Ectodermal cell (in vitro differentiated cells): ENCODE data around the gene SCAMP4.

Source experiments
- H3K27ac ChIP-seq: 2 replicates; pipeline ENCODE4 v1.7.0; 2013; ENCODE audit warnings: mild to moderate bottlenecking, low read depth, low read length; ENCODE audit not compliant: insufficient read depth, poor library complexity, severe bottlenecking
- H3K27me3 ChIP-seq: 2 replicates; pipeline ENCODE4 v1.7.0; 2013; ENCODE audit warnings: mild to moderate bottlenecking, low read length; ENCODE audit not compliant: insufficient read depth, control insufficient read depth, poor library complexity, severe bottlenecking
- H3K36me3 ChIP-seq: one replicate; pipeline ENCODE4 v1.7.0; 2013; ENCODE audit warnings: low read length; ENCODE audit not compliant: control insufficient read depth, insufficient read depth
- H3K4me1 ChIP-seq: one replicate; pipeline ENCODE4 v1.7.0; 2013; ENCODE audit warnings: low read length; ENCODE audit not compliant: control insufficient read depth, insufficient read depth
- H3K4me3 ChIP-seq: 2 replicates; pipeline ENCODE4 v1.7.0; 2013; ENCODE audit warnings: low read depth, low read length, control low read depth; ENCODE audit not compliant: insufficient read depth
- H3K9me3 ChIP-seq: 2 replicates; pipeline ENCODE4 v1.7.0; 2013; ENCODE audit warnings: mild to moderate bottlenecking, low read length, moderate library complexity; ENCODE audit not compliant: control insufficient read depth
- WGBS, 2 experiments: methylation state at CpG; one replicate each; pipeline ENCODE4 v1.1.7; 2013; ENCODE audit warnings: missing lambda C conversion rate in 2 of 2; 5-methylcytosine and 5-hydroxymethylcytosine counted together

Gene SCAMP4

GRCh38 chr19:1945899-1946298 is 40.7 kb downstream of the SCAMP4 start:
- H3K4me3 ChIP-seq = no peak overlapping the region

GRCh38 chr19:1947651-1948209 is 42.5 kb downstream of the SCAMP4 start:
- H3K27me3 ChIP-seq = no peaks in the 10 kb centered on the region
- WGBS, 2 experiments = 84 to 85% methylated on average over 34 of the region's 34 CpGs
- H3K4me1 ChIP-seq = peaks cover 11% of the 10 kb centered on the region
- H3K27ac ChIP-seq = no peak overlapping the region
- peaks cover 7% of the 10 kb centered on the region for H3K36me3 ChIP-seq
- H3K4me3 ChIP-seq = no peak overlapping the region
- H3K9me3 ChIP-seq = no peaks in the 10 kb centered on the region

More at GRCh38 chr19:1945899-1946298, 40.7 kb downstream of the SCAMP4 start:
- H3K9me3 ChIP-seq = no peaks in the 10 kb centered on the region
- H3K36me3 ChIP-seq = peaks cover 4% of the 10 kb centered on the region
- no peak overlapping the region for H3K27ac ChIP-seq
- H3K27me3 ChIP-seq = no peaks in the 10 kb centered on the region
- peaks cover 11% of the 10 kb centered on the region for H3K4me1 ChIP-seq
- WGBS, 2 experiments = 71 to 73% methylated on average over 15 to 17 of the region's 18 CpGs

- no peaks in the 10 kb centered on the region for H3K9me3 ChIP-seq
- no peak overlapping the region for H3K27ac ChIP-seq
- 96% methylated on average over 42 to 44 of the region's 44 CpGs for WGBS, 2 experiments
- H3K27me3 ChIP-seq = no peaks in the 10 kb centered on the region
- no peak overlapping the region for H3K4me3 ChIP-seq
- no peaks in the 10 kb centered on the region for H3K4me1 ChIP-seq
- H3K36me3 ChIP-seq = peaks cover 7% of the 10 kb centered on the region
These were observed 44.3 kb downstream of the SCAMP4 start for GRCh38 chr19:1949304-1950101.

GRCh38 chr19:1950640-1951039 is 45.4 kb downstream of the SCAMP4 start:
- H3K9me3 ChIP-seq = no peaks in the 10 kb centered on the region
- WGBS, 2 experiments = 96 to 97% methylated on average over 16 of the region's 16 CpGs
- H3K27me3 ChIP-seq = no peaks in the 10 kb centered on the region
- H3K27ac ChIP-seq = no peak overlapping the region
- peaks cover 7% of the 10 kb centered on the region for H3K36me3 ChIP-seq
- no peak overlapping the region for H3K4me3 ChIP-seq
- H3K4me1 ChIP-seq = peaks cover 10% of the 10 kb centered on the region

- WGBS, 2 experiments = 94 to 95% methylated on average over 21 of the region's 21 CpGs
These were observed 47.4 kb downstream of the SCAMP4 start for GRCh38 chr19:1952635-1953034.

GRCh38 chr19:1953037-1953436 is 47.8 kb downstream of the SCAMP4 start:
- Histone ChIP-seq H3K9me3 (no peaks in the 10 kb centered on the region), H3K4me3 (no peak overlapping the region), H3K4me1 (peaks cover 23% of the 10 kb centered on the region), H3K36me3 (peaks cover 7% of the 10 kb centered on the region), H3K27ac (no peak overlapping the region), H3K27me3 (no peaks in the 10 kb centered on the region)
- WGBS, 2 experiments = 96% methylated on average over 19 of the region's 19 CpGs

More at GRCh38 chr19:1952635-1953034, 47.4 kb downstream of the SCAMP4 start:
- peaks cover 7% of the 10 kb centered on the region for H3K36me3 ChIP-seq
- peaks cover 23% of the 10 kb centered on the region for H3K4me1 ChIP-seq
- no peaks in the 10 kb centered on the region for H3K27me3 ChIP-seq
- H3K27ac ChIP-seq = no peak overlapping the region
- no peak overlapping the region for H3K4me3 ChIP-seq
- H3K9me3 ChIP-seq = no peaks in the 10 kb centered on the region

- Histone ChIP-seq H3K27ac (no peak overlapping the region), H3K9me3 (no peaks in the 10 kb centered on the region), H3K27me3 (no peaks in the 10 kb centered on the region), H3K36me3 (peaks cover 7% of the 10 kb centered on the region), H3K4me3 (no peak overlapping the region), H3K4me1 (peaks cover 23% of the 10 kb centered on the region)
- 93 to 94% methylated on average over 32 of the region's 32 CpGs for WGBS, 2 experiments
These were observed 48.4 kb downstream of the SCAMP4 start for GRCh38 chr19:1953441-1954094.

- H3K27me3 ChIP-seq = no peaks in the 10 kb centered on the region
- peaks cover 23% of the 10 kb centered on the region for H3K4me1 ChIP-seq
- WGBS, 2 experiments = 95% methylated on average over 15 of the region's 15 CpGs
- no peaks in the 10 kb centered on the region for H3K9me3 ChIP-seq
- no peak overlapping the region for H3K27ac ChIP-seq
- no peak overlapping the region for H3K4me3 ChIP-seq
- H3K36me3 ChIP-seq = peaks cover 3% of the 10 kb centered on the region
These were observed 49.3 kb downstream of the SCAMP4 start for GRCh38 chr19:1954532-1954933.

- Histone ChIP-seq H3K27ac (peak overlapping the region; percentile 26), H3K27me3 (no peaks in the 10 kb centered on the region), H3K4me1 (peaks cover 23% of the 10 kb centered on the region), H3K36me3 (peaks cover 3% of the 10 kb centered on the region), H3K9me3 (no peaks in the 10 kb centered on the region), H3K4me3 (no peak overlapping the region)
- WGBS, 2 experiments = 85 to 86% methylated on average over 51 of the region's 51 CpGs
These were observed 50.2 kb downstream of the SCAMP4 start for GRCh38 chr19:1955171-1956121.
